DMS114 treated with DMSO at 0.1 percent for 48 hours (cell line): ENCODE results near the gene NUAK1.

Experiments used
- DNase-seq: peaks from one replicate; lab custom pipeline; 2025; ENCODE audit not compliant: unreplicated experiment; lab: John Stamatoyannopoulos, UW

The NUAK1 gene

GRCh38 chr12:106113042-106113441, 25.7 kb downstream of the NUAK1 start:
- DNase-seq: no peak

- no peak for DNase-seq
Observed at GRCh38 chr12:106112145-106112821, 26.5 kb downstream of the NUAK1 start.

- DNase-seq: no peak
Observed at GRCh38 chr12:106110626-106111300, 28.0 kb downstream of the NUAK1 start.

GRCh38 chr12:106109168-106109910, 29.4 kb downstream of the NUAK1 start:
- no peak for DNase-seq

GRCh38 chr12:106108185-106108835, 30.4 kb downstream of the NUAK1 start:
- no peak for DNase-seq

GRCh38 chr12:106107566-106107965, 31.2 kb downstream of the NUAK1 start:
- no peak for DNase-seq

- no peak for DNase-seq
Observed at GRCh38 chr12:106106892-106107291, 31.9 kb downstream of the NUAK1 start.

- no peak for DNase-seq
Observed at GRCh38 chr12:106106061-106106566, 32.6 kb downstream of the NUAK1 start.

GRCh38 chr12:106101803-106102202, 37.0 kb downstream of the NUAK1 start:
- DNase-seq: no peak

- no peak for DNase-seq
Observed at GRCh38 chr12:106098691-106099200, 40.0 kb downstream of the NUAK1 start.

- no peak for DNase-seq
Observed at GRCh38 chr12:106097011-106097410, 41.7 kb downstream of the NUAK1 start.

- no peak for DNase-seq
Observed at GRCh38 chr12:106096376-106096775, 42.4 kb downstream of the NUAK1 start.

GRCh38 chr12:106094304-106094703, 44.5 kb downstream of the NUAK1 start:
- no peak for DNase-seq

- DNase-seq: no peak
Observed at GRCh38 chr12:106093246-106093645, 45.5 kb downstream of the NUAK1 start.

- no peak for DNase-seq
Observed at GRCh38 chr12:106091446-106091820, 47.3 kb downstream of the NUAK1 start.

- no peak for DNase-seq
Observed at GRCh38 chr12:106090591-106091445, 47.9 kb downstream of the NUAK1 start.

GRCh38 chr12:106089935-106090334, 48.8 kb downstream of the NUAK1 start:
- DNase-seq: no peak

- DNase-seq: no peak
Observed at GRCh38 chr12:106088811-106089485, 49.8 kb downstream of the NUAK1 start.

GRCh38 chr12:106088246-106088808, 50.4 kb downstream of the NUAK1 start:
- DNase-seq: no peak
